IMR-90 (cell line): ENCODE measurements around the gene TMEM256. TPM values are rescaled to one million over a fixed set of nuclear protein-coding genes. Genes with fewer than 3 reads are reported as not detected.

ENCODE experiments used
- ATAC-seq: fragments of 200-7000 bp; cut with Tn5 transposase; 2 replicates; pipeline ENCODE4 v1.9.1; 2020; ENCODE audit warnings: low read depth, mild to moderate bottlenecking, moderate library complexity
- BruUV-seq: library from RNA; stranded (reverse); fragments of 400-500 nt; replicated peaks from 2 replicates; lab custom pipeline; 2021; lab: Mats Ljungman, UMichigan
- CTCF ChIA-PET: fragments of 300-600 bp; formaldehyde crosslinking; extraction: SDS; loops from one replicate; lab custom pipeline; 2021; ENCODE audit warnings: antibody characterized with exemption; lab: Yijun Ruan, JAX
- POLR2A ChIA-PET: fragments of 300-600 bp; sonication (Branson Sonifier 250); formaldehyde crosslinking; loops from one replicate; lab custom pipeline; 2022; ENCODE audit warnings: antibody characterized with exemption; ENCODE audit not compliant: unreplicated experiment; lab: Charles Lee
- DNase-seq: peaks from one replicate; pipeline ENCODE4 v3.0.0; 2013
- H2AFZ ChIP-seq: replicated peaks from 2 replicates; pipeline ENCODE3; 2013; ENCODE audit warnings: low read length, mild to moderate bottlenecking; ENCODE audit not compliant: poor library complexity
- H2AK5ac ChIP-seq: 2 replicates; pipeline ENCODE4 v1.6.1; 2013; ENCODE audit warnings: low read depth, low read length, inconsistent platforms
- H2AK9ac ChIP-seq: replicated peaks from 2 replicates; pipeline ENCODE3; 2013; ENCODE audit warnings: mild to moderate bottlenecking, low read depth, low read length, moderate library complexity; ENCODE audit not compliant: poor library complexity
- H2BK120ac ChIP-seq: 2 replicates; pipeline ENCODE4 v1.6.1; 2013; ENCODE audit warnings: low read depth, low read length, inconsistent platforms
- H2BK15ac ChIP-seq: 3 replicates; pipeline ENCODE4 v1.6.1; 2013; ENCODE audit warnings: low read depth, low read length, inconsistent platforms
- H2BK20ac ChIP-seq: 2 replicates; pipeline ENCODE4 v1.6.1; 2013; ENCODE audit warnings: low read depth, mild to moderate bottlenecking, inconsistent platforms, low read length, moderate library complexity
- H2BK5ac ChIP-seq: 2 replicates; pipeline ENCODE4 v1.6.1; 2013; ENCODE audit warnings: mild to moderate bottlenecking, low read depth, low read length, inconsistent platforms; ENCODE audit not compliant: poor library complexity, severe bottlenecking
- H3K14ac ChIP-seq: replicated peaks from 2 replicates; pipeline ENCODE4 v1.6.1; 2013; ENCODE audit warnings: low read depth, low read length, inconsistent platforms
- H3K18ac ChIP-seq: 2 replicates; pipeline ENCODE4 v1.6.1; 2013; ENCODE audit warnings: low read depth, low read length, control low read depth
- H3K23ac ChIP-seq: 2 replicates; pipeline ENCODE4 v1.6.1; 2013; ENCODE audit warnings: low read depth, low read length, inconsistent platforms
- H3K27ac ChIP-seq: 2 replicates; pipeline ENCODE4 v1.5.1; 2013; ENCODE audit warnings: mild to moderate bottlenecking, control low read depth, low read length; ENCODE audit not compliant: insufficient read depth
- H3K27me3 ChIP-seq: 2 replicates; pipeline ENCODE4 v1.6.1; 2013; ENCODE audit warnings: low read length; ENCODE audit not compliant: control insufficient read depth, insufficient read depth
- H3K36me3 ChIP-seq: 2 replicates; pipeline ENCODE4 v1.6.1; 2013; ENCODE audit warnings: low read length, mixed read lengths; ENCODE audit not compliant: control insufficient read depth, insufficient read depth
- H3K4ac ChIP-seq: 2 replicates; pipeline ENCODE4 v1.6.1; 2013; ENCODE audit warnings: low read depth, low read length, inconsistent platforms
- H3K4me1 ChIP-seq: 2 replicates; pipeline ENCODE4 v1.6.1; 2013; ENCODE audit warnings: low read length, mixed read lengths; ENCODE audit not compliant: control insufficient read depth, insufficient read depth
- H3K4me2 ChIP-seq: 2 replicates; pipeline ENCODE4 v1.6.1; 2013; ENCODE audit warnings: low read depth, mild to moderate bottlenecking, control low read depth, low read length, moderate library complexity
- H3K4me3 ChIP-seq: 2 replicates; pipeline ENCODE4 v1.5.1; 2013; ENCODE audit warnings: low read depth, mild to moderate bottlenecking, control low read depth, low read length, moderate library complexity; ENCODE audit not compliant: insufficient read depth
- H3K56ac ChIP-seq: 2 replicates; pipeline ENCODE4 v1.6.1; 2013; ENCODE audit warnings: low read length, inconsistent platforms; ENCODE audit not compliant: insufficient read depth; ENCODE audit errors: extremely low read depth
- H3K79me1 ChIP-seq, 2 experiments: 2 replicates each; pipeline ENCODE4 v1.6.1; 2013; ENCODE audit warnings: low read length in 2 of 2, inconsistent platforms in 1 of 2, low read depth in 1 of 2
- H3K9ac ChIP-seq: 2 replicates; pipeline ENCODE4 v1.6.1; 2013; ENCODE audit warnings: low read depth, low read length, control low read depth
- H3K9me1 ChIP-seq: 2 replicates; pipeline ENCODE4 v1.6.1; 2013; ENCODE audit warnings: low read length, inconsistent platforms; ENCODE audit not compliant: insufficient read depth
- H3K9me3 ChIP-seq: 2 replicates; pipeline ENCODE4 v1.6.1; 2013; ENCODE audit warnings: low read length; ENCODE audit not compliant: control insufficient read depth, insufficient read depth
- H4K20me1 ChIP-seq: 2 replicates; pipeline ENCODE4 v1.6.1; 2013; ENCODE audit warnings: low read length, inconsistent platforms; ENCODE audit not compliant: insufficient read depth
- H4K5ac ChIP-seq: 2 replicates; pipeline ENCODE4 v1.6.1; 2013; ENCODE audit warnings: mild to moderate bottlenecking, low read depth, low read length, control low read depth
- H4K8ac ChIP-seq, 2 experiments: 2 replicates each; pipeline ENCODE4 v1.6.1; 2013; ENCODE audit warnings: low read depth in 2 of 2, low read length in 2 of 2, control low read depth in 1 of 2, inconsistent platforms in 1 of 2
- H4K91ac ChIP-seq: 2 replicates; pipeline ENCODE4 v1.6.1; 2013; ENCODE audit warnings: low read depth, low read length, inconsistent platforms; ENCODE audit not compliant: insufficient read depth
- ELK1 ChIP-seq: fragments of 150-350 bp; IDR thresholded peaks from 2 replicates; pipeline ENCODE4 v1.6.1; 2016; ENCODE audit warnings: low read depth, mild to moderate bottlenecking, low read length, moderate library complexity, borderline replicate concordance
- MAZ ChIP-seq: IDR thresholded peaks from 2 replicates; pipeline ENCODE4 v1.6.1; 2012; ENCODE audit warnings: low read depth, mild to moderate bottlenecking, low read length, improper control_type of control experiment, moderate library complexity, borderline replicate concordance
- WGBS, 2 experiments: methylation state at CpG; one replicate each; pipeline versions ENCODE4 v1.1.5 to v1.1.7; 2013; ENCODE audit warnings: missing lambda C conversion rate in 2 of 2; ENCODE audit not compliant: insufficient read length in 1 of 2; ENCODE audit errors: extremely low coverage in 2 of 2; 5-methylcytosine and 5-hydroxymethylcytosine counted together
- dilution Hi-C: fragments of 300-500 bp; cut with HindIII; formaldehyde crosslinking; loops from one replicate; pipeline ENCODE4 v1.14.3; 2018; ENCODE audit warnings: low sequenced_read_pairs; ENCODE audit not compliant: unreplicated experiment
- in situ Hi-C: fragments of 300-500 bp; cut with MboI; formaldehyde crosslinking; loops from 3 replicates; pipeline ENCODE4 v1.14.3; 2019; ENCODE audit warnings: low sequenced_read_pairs, inconsistent platforms, mixed read lengths
- intact Hi-C: fragments of 100-400 bp; cut with micrococcal nuclease; formaldehyde crosslinking; loops from 2 replicates; pipeline ENCODE4 v1.10.0; 2022
- polyA plus RNA-seq, 3 experiments: library from polyadenylated mRNA; depleted of rRNA; stranded (reverse); fragments of >200 nt; gene quantifications; 2 replicates each; pipeline ENCODE4 v1.2.3, GENCODE V29; 2012; ENCODE audit warnings: low replicate concordance in 1 of 3
- total RNA-seq: library from RNA; depleted of rRNA; stranded (reverse); fragments of >200 nt; gene quantifications from 2 replicates; pipeline ENCODE4 v1.2.3, GENCODE V29; 2012

The TMEM256 gene
- total and polyA plus RNA-seq, 2 of the 4 experiments (the other 2 are of a cell fraction) = 38.4 to 174 TPM

GRCh38 chr17:7448461-7448860, 44.6 kb upstream of the TMEM256 start:
- Histone ChIP-seq H3K18ac (no peak overlapping the region), H3K4me2 (no peak overlapping the region), H3K14ac (no peak overlapping the region), H3K9me1 (0 out of 2 replicates have a peak, but pooled peaks cover 8% of the 10 kb centered on the region), H3K4me1 (peaks cover 17% of the 10 kb centered on the region), H3K4me3 (no peak overlapping the region), H3K27ac (no peak overlapping the region), H4K5ac (no peak overlapping the region), H2BK15ac (no peak overlapping the region), H2BK5ac (no peak overlapping the region), H3K9ac (no peak overlapping the region), H4K91ac (no peak overlapping the region), H4K8ac (no peak overlapping the region), H2BK120ac (no peak overlapping the region), H3K23ac (no peak overlapping the region), H2BK20ac (no peak overlapping the region), H2AK5ac (no peak overlapping the region), H2AK9ac (no peak overlapping the region), H3K56ac (no peak overlapping the region), H3K9me3 (no peaks in the 10 kb centered on the region), H3K36me3 (no peaks in the 10 kb centered on the region), H3K4ac (no peak overlapping the region), H3K27me3 (peaks cover 27% of the 10 kb centered on the region), H4K20me1 (no peaks in the 10 kb centered on the region), H2AFZ (no peak overlapping the region), H3K79me1 (no peaks in the 10 kb centered on the region)
- no TSS peak for BruUV-seq
- WGBS, 2 experiments = no CpG with 5 or more reads among the region's 7 CpGs
- ATAC-seq = no peak
- dilution Hi-C loops (no loop called here), in situ Hi-C loops (no loop called here), intact Hi-C loops (no loop called here)
- CTCF ChIA-PET = no interaction called here
- POLR2A ChIA-PET = no interaction called here
- TF ChIP-seq ELK1 = no peak
- no peak for TF ChIP-seq MAZ
- no peak for DNase-seq
